GM12872 (cell line): ENCODE data around the gene SERTAD1.

Experiments used
- CTCF ChIP-seq: IDR thresholded peaks from 3 replicates; pipeline ENCODE4 v1.5.1; 2011; ENCODE audit warnings: low read depth, mild to moderate bottlenecking, low read length, moderate library complexity; ENCODE audit not compliant: insufficient read depth

Gene SERTAD1

DNA sequence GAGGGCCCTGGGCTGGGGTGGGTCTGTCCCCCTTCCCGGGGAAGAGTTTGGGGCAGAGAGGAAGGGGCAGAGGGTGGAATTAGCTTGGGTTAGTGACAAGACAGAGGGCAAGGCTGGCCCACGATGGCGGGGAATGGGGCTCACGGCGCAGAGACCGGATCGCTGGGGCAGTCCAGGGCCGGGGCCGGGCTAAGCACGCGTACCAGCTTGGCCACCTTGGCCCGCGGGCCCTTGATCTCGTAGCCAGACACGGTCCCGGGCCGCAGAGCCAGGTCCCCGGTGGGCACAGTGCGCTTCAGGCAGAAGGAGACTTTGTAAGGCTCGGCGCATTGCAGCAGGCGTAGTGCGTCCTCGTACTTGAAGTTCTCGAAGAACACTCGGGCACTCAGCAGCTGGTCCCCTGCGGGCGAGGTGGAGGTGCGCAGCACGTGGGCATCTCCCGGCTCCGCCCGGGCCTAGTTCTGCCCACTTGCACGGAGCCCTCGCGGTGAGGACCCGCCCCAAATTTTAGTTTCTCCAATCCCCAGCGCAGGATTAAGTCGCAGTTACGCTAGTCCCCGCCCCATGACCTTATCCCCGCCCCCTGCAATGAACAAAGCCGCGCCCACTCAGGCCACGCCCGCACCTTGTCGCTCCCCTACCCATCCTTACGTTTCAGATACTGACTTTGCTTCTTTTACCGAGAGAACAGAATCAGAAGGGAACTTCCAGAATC lies 27.2 kb downstream of the SERTAD1 start:
- TF ChIP-seq CTCF, result no peak

GRCh38 chr19:40397568-40397906 lies 28.3 kb downstream of the SERTAD1 start:
- no peak for TF ChIP-seq CTCF

DNA sequence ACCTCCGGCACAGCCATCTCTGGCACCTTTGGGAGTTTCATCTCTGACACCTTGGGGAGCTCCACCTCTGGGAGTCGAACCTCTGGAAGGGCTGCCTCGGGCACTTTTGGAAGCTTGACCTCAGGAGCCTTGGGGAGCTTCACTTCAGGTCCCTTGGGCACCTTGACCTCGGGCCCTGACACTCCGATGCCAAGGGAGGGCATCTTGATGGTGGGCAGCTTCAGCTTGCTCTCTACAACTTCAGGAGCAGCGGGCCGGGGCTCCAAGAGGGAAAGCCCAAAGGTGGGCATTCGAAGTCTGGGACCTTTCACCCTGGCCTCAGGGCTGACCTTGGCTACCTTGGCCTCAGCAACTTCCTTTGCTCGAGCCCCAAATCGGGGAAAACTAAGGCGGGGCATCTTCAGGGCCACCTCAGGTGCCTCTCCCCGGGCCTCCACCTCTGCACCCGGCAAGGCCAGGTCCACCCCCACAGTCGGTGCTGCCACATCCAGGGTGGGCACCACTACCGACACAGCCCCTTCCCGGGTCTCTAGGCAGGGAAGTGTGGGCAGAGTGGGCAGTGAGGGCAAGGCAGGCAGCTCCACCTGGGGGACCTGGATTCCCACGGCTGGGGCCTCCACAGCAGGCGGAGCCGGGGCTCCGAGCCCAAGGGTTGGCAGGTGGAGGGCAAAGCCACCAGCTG lies 28.8 kb downstream of the SERTAD1 start:
- TF ChIP-seq CTCF, result no peak

- TF ChIP-seq CTCF, result no peak
Measured at GRCh38 chr19:40395956-40396355, 29.8 kb downstream of the SERTAD1 start.

GRCh38 chr19:40394816-40395210 lies 31.0 kb downstream of the SERTAD1 start:
- no peak for TF ChIP-seq CTCF

- TF ChIP-seq CTCF, result no peak
Measured at GRCh38 chr19:40393894-40394815, 31.6 kb downstream of the SERTAD1 start.

DNA sequence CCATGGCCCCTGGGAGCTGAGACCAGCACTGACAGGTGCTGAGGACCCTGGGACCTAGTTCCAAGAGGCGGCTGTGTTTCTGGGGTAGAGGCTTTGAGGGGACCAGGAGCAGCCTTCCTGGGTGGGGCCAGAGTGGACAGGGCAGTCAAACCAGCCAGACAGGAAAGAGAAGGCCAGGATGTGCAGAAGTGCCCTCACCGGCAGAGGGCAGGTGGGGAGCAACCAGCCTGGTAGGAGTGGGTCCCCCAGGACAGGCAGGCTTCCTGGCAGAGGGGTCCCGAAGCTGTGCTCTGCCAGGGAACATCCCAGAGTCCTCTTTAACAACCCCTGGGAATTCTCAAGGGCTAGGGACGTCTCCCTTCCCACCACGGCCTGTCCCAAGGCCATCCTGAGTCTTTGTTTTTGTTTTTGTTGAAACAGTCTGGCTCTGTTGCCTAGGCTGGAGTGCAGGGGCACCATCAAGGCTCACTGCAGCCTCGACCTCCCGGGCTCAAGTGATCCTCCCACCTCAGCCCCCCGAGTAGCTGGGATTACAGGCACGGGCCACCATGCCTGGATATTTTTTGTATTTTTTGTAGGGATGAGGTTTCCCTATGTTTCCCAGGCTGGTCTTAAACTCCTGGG lies 32.8 kb downstream of the SERTAD1 start:
- TF ChIP-seq CTCF, result peak; percentile 27; the same call in 1 of the 3 replicates
